ENCODE results near the gene PRICKLE2.
A peak's percentile ranks its signal among the peaks of the same experiment; 100 is the strongest.

Gene PRICKLE2

DNA sequence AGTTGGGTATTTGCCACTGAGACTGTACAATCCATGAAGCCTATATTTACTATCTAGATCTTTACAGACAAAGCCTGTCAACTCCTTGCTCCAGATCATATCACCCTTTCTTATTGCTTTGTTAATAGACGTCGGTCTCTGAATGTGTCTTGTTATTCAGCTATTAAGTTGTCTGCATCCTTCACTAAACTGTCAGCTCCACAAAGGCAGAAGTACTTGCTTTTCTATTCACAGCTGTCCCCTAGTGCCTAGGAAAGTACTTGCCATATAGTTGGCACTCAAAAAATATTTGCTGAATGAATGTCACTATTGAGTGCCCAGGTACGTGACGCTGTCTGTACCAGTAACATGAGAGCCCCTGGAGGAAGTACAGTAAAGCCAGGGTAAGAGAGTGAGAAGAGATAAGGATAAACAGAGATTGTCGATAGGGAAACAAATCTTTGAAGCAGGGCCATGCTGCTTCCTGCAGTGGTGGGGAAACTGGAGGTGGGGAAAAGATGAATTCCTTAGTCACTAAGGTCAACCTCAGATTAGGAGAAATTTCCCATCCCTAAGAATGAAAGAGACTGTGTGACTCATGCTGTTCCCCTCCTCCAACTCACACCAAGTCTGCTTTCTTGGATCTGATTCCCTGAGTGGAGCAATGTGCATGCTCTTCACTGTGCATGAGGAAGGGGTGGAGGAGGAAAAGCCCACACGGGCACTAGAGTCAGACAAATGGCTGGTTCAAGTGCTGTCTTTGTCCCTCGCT lies 36.3 kb downstream of the PRICKLE2 start:
- DNase-seq, result peak in 6 of 14 donors; percentile 10 to 63 (median 34)

DNA sequence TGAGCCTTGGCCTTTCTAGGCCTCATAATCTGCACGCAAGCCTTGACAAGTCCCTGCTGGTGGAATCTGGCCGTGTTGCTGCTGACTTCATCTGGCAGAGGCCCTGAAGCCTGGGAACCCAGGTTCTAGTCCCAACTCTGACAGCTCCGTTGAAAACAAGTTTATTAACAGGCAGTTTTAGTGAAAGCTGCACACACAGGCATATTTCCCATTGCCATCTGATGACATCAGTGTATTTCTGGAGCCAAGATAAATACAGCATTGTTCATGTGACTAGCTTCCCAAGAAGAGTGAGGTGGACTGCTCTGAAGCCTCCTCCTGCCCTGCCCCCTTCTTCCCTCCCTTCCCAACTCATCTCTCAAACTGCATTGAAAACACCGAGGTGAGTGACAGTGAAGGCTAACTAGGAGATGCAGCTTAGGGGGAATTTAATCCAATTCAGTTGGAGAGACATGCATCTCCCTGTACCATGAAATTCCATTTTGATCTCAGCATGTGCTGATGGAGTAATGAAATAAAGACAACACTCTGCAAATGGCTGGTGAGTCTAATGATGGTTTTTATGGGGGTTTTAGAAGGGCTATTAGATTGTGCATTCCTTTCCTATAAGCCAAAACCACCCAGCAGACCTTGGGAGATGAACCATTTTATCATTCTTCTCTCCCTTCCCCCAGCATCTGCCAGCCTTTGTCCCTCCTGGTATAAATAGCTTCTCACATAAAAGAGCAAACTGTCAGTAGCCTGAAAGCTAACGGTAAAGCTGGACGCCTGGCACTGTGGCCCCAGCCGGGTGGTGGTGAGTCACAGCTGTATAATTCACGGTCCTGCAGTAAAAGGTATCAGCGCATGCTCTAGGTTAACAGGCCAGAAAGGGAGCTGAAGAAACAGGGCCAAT lies 38.0 kb downstream of the PRICKLE2 start:
- DNase-seq, result peak in 7 of 14 donors; percentile 19 to 75 (median 35)

DNA sequence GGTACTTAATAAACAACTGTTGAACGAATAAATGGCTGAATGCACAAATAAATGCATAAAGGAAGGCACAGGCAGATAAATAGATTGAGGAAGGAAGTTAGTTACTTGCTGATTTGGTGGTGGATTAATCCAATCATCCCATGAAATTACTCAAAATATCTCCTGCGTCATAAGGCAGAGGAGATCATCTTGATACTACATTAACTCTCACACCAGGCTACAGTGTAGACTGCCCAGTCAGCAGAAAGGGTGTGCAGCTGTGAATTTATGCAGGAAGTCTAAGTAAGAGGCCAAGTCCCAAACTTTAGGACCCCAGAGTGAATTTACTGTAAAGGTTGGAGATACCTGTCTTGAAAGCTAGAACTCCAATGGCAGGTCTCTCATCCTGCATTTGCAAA lies 38.6 kb downstream of the PRICKLE2 start:
- DNase-seq, result no peak

DNA sequence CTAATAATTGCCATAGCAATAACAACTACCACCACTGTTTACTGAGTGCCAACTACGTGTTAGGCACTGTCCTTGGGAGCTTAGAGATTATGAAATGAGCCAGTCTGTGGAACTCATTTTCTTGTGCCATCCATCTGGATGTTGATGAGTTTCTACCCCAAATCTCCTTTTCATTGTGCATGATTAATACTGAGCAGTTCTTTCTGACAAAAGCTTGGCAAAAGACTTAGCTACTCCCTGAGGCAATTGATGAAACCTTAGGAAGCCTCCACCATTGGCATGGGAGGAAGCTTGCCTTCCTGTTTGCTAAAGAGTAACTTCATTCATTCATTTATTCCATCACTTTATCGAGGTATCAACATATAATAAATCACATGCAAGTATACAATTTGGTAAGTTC lies 39.8 kb downstream of the PRICKLE2 start:
- DNase-seq, result no peak

DNA sequence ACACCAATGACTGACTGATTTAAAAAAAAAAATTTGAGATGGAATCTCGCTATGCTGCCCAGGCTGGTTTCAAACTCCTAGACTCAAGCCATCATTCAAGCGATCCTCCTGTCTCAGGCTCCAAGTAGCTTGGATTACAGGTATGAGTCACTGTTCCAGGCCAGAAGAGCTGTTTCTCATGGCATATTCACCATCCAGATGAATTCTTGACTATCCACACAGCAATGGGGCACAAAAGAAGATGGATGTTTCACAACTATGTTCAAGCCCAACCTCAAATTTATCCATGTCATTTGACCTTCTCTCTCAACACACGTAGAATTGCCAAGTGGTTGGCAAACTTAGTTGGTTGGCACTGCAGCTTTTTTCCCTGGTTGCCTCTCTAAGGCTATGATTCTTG lies 40.6 kb downstream of the PRICKLE2 start:
- DNase-seq, result no peak

DNA sequence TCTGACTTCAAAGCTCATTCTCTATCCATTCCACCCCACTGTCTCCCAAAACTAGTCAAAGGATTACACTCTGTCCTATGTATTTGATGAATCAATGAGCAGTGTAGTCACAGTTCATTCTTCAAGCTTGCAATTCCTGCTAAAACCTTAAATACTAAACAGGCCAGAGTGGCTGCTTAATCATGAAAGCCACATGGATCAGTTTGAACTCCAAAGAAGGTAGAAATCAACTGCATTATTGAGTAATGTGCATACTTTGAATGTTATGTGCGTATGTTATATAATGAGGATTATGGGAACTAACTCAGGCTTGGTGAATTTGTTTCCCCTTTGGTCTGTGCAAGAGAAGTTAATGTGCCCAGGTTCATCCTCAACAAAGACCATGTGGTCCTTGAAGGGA lies 45.4 kb downstream of the PRICKLE2 start:
- DNase-seq, result no peak

DNA sequence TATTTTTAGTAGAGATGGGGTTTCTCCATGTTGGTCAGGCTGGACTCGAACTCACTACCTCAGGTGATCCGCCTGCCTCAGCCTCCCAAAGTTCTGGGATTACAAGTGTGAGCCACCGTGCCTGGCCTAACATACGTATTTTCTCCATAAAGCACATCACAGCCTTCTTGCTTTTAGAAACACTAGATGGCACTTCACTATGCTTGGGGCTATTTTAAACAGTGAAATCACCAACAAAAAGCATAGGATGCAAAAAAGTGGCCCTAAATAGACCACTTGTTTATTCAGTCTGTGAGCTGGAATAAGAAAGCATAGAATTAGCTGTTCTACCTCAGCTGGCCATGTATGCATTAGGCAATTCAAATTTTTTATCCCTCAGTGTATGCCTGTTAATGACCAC lies 46.0 kb downstream of the PRICKLE2 start:
- no peak for DNase-seq

DNA sequence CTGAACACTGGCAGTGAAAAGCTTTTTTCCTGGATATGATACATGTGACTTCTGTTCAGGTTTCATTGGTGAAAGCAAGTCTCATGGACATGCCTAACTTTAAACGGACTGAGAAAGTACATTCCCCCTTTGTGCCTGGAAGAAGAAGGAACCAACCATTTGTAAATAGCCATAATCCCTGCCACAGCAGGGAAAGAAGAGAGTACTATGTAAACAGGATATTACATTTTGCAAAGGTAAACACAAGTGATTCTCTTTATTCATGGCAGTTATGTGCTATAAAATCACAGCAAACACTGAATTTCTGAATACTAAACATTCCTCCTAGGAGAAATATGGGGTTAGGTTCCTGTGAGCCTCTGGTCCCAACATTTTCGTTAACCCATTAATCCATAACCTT lies 46.8 kb downstream of the PRICKLE2 start:
- no peak for DNase-seq

DNA sequence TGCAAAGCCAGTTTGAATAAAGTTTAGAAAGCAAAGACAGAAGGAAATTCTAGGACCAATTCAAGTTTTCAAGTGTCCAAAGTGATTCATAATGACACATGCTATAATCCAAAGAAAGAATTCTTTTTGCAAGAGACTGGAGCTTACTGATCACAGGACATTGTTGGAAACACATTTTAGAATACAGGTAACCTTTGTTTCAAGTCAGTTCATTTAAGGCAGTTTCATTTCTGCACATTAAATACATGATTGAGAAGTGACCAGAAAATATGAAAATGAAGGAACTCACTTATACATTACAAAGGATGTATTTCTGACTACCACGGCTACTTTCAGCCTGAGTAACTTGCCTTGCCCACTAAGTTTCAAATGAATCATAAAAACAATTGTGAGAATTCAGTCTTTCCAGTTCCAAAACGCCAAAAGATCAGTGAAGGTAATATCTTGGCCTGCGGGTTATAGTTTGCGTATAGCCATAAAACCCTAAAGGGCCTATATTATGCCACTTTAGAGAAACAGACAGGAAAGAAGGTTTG lies 48.7 kb downstream of the PRICKLE2 start:
- no peak for DNase-seq

DNA sequence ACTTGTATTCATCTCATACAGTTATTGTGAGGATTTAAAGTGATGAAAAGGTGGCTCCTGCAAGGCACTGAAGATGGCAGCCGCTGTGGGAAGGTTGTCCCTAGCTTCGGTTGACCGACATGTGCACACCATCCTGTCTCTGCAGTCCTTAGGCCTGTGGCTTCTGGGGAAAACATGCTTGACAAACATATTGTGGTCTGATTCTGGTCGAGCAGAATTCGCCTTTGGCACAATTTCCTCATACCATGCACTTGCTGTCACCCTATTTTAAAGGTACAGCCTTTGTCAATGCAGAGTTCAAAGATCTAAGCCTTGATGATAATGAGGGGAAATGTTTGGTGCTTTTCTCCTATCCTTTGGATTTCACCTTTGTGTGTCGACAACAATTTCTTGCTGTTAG lies 50.9 kb downstream of the PRICKLE2 start:
- no peak for DNase-seq

DNA sequence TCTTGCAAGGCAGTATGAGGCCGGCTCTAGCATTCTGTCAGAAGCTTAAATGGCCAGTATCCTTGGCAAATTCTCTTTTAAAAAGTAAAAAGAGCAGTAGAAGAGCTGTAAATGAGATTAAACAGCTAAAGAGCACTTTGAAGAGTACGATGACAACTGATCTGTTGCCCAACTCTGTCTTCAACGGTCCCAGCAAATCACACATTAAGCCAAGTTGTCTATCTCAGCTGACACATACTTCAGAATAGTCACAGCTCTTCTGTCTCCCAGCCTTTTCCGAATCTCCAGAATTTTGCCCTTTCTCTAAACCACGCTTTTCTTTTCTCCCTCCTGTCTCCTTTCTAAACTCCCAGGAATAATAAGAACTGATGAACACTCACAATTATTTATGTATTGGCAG lies 51.7 kb downstream of the PRICKLE2 start:
- DNase-seq, result no peak

DNA sequence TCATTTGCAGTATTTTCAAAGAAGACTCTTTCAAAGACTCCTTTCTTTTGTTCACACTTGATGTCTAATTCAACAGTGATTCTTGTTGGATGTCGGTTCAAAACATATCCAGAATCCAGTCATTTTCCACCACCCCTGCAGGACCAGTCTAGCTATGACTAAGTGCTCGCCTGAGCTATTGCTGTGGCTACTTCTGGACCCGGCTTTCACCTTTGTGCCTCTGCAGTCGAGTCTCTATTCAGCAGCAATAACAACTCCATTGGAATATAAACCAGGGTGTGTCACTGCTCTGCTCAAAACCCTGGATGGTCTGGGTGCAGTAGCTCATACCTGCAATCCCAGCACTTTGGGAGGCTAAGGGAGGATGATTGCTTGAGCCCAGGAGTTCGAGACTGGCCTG lies 55.0 kb downstream of the PRICKLE2 start:
- no peak for DNase-seq

DNA sequence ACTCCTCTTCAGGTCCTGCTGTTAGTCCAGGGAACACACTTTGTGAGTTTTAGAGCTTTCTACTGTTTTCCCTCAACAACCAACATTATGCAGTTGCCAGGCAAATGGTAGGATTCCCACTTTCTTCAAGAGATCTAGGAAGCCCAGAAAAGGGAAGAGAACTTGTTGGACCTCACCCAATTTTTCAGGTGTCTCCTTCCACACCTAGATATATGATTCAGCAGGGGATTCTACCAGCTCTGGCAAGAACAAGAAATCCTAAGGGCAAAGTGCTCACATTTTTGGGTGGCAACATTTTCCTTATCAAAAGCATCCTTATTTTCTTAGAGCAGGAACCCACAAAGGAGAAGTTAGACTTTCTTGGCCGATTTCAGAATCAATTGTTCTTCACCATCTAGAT lies 57.4 kb downstream of the PRICKLE2 start:
- no peak for DNase-seq

DNA sequence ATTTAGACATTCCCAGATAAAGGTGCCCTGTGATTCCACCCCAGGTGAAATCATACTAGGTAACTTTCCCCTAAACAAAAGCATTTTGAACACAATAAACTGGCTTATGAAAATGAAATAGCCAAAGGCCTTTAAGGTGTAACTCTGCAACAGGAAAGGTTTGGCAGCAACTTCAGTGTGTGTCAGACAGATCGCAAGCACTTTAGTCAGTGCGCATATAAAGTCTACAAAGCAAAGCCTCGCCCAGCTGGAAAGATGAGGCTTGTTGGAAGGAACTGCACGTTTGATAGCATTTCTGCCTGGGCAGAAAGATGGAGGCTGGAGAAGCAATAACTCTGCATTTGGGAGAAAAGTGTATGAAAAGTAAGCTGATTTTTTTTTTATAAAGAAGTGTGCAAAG lies 57.9 kb downstream of the PRICKLE2 start:
- DNase-seq, result no peak

DNA sequence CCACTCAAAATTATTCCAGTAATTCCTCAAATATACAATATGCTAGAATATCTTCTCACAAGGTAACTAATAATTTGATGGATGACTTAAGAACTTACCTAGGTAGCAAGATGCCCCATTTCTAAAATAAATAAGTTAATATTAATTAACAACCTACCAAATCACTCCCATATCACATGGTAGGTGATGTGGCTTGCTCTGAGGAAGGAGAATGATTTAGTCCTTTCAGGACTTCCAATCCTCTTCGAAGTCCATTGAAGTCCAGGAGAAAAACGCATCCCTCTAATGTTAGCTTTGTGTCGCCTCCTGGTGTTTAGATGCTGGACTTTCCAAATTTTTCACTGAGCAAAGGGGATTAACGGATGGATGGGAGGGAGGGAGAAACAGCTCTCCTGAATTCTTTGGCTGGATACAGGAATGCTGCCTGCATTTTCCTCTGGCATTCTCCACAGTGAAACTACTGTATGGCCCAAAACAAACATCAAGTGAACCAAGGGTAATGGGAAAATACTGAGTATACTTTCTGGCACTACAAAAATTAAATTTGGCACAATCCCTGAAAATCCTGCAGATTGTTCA lies 58.6 kb downstream of the PRICKLE2 start:
- no peak for DNase-seq

DNA sequence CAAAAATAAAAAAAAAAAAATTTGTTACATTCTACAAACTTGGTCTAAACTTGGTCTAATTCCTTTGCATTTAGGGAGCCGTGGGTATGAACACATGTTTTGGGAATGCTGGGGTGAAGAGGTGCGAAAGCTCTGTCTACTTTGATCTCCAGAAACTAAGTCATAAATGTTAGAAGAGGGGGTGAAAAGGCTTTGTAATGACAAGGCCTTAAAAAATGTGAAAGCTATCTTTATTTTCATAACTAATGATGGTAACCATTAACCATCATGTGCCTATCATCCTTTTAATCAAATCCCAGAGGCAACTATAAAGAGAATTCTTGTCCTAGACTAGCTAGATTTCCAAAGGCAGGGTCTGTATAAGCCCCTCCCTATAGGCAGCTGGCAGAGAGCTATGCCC lies 60.9 kb downstream of the PRICKLE2 start:
- no peak for DNase-seq

DNA sequence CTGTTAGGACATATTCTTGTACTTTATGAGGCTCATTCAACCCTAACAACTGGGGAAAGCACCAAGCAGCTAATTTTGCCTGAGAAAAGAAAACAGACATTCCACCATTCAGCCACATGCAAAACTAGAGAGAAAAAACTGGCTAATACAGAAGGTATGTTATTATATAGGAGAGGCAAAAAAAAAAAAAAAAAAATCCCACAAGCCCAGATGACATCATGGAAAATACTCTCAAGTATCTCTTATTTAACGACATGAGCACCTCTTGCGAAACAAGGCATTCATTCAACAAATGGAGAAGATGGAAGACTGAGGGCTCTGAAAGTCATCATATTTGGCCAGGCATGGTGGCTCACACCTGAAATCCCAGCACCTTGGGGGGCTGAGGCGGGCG lies 61.5 kb downstream of the PRICKLE2 start:
- no peak for DNase-seq

DNA sequence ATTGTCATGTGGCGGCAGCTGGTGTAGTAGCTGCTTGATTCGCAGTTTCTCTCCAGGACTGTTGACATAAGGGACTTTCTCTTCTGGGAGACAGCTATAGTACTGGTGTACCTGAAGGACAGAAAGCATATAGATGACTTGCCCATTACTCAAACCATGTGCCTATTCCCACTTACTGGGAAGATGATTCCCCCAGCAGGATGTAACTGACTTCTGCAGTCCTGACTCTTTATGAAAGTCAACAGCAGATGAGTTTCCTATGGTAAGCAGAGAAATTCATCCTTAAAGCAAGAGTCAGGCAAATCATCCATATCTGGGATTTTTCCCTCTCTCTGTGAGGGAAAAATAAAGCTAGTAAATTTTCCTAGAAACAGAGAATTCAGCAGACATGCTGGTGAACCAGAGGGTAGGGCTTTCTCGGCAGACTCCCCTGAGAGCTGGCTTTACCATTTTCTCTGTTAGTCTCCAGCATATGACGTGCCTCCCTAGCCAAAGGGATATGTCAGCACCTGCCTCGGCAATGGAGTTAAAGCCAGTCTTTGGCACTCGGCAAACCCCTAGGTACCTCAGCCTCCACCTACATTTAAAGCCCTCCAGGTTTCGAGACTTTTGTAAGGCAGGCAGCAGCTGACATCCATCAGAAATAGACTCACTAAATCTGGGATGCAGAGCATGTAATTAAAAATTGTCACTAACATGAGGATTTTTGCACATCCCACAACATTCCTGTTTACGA lies 62.1 kb downstream of the PRICKLE2 start:
- DNase-seq, result no peak

DNA sequence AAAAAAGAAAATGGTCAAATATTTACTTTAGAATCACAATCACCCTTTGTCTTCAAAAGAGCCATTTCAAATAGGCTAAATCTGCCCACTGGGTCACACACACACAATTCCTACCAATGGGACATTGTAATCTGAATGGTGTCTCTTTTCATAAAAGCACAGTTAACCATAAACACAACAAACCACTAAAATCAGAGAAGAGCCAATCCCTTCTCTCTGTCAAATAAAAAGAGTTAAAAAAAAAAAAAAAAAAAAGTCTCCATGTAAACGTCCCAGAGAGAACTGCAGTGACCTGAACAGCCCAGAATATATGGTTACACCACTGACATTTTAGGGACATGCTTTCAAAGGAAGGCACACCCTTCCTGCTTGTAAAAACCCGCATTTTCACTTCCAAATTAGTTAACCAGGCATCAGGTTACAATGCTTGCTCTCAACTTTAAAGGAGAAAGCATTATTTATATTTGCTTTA lies 63.7 kb downstream of the PRICKLE2 start:
- DNase-seq, result no peak

DNA sequence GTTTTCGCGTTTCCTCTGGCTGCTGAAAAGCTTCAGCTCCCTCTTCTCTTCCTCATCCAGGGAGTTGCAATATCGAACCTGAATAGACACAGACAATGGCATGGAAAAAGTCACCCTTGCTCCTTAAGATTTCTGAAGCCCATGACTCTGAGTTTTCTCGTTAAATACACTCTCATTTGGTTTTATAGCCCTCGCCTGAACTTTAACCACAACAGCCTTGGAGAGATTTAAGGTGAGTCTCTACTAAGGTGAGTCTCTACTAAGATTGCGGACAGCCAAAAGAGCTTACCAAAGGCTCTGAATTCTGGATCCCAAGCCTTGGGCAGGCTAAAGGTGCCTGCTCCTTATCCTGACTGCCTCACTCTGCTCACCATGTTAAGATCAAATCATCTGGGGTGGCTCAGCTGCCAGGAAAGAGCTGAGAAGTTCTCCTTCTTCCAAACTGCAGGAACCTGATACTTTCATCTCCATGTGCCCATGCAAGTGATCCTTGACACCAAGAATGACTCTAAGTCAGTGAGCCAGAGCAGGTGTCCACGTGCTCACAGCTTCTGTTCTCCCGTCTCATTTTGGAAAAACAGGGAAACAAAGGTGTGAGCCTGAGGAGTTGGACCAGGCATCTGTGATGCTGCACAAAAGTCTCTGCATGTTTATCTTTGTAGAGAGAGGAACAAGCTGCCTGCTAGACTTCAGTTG lies 65.1 kb downstream of the PRICKLE2 start:
- DNase-seq, result no peak

DNA sequence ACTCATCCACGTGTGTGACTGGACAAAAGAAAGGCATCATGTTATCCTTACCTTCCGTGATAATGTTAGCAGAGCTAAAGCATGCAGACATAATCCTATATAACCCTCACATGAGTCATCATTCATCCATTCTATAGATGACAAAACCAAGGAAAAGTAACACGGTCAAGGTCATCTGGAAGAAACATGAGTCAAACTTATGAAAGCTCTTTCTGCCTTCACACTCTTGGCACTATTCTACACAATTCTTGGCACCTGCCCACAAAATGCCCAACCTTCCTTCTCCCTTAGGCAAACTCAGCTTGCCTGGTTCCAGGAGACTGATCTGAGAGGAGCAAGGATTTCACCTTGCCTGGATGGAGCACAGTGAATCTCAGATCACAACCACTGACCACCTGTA lies 66.9 kb downstream of the PRICKLE2 start:
- no peak for DNase-seq

All from C1 segment of cervical spinal cord (tissue), 14 donors.